ENCODE results near the gene WWC2. TPM values are rescaled to one million over a fixed set of nuclear protein-coding genes. Genes with fewer than 3 reads are reported as not detected.

WWC2 gene
- total RNA-seq, 1 experiment from 2014 or later, result 80.3 TPM

DNA sequence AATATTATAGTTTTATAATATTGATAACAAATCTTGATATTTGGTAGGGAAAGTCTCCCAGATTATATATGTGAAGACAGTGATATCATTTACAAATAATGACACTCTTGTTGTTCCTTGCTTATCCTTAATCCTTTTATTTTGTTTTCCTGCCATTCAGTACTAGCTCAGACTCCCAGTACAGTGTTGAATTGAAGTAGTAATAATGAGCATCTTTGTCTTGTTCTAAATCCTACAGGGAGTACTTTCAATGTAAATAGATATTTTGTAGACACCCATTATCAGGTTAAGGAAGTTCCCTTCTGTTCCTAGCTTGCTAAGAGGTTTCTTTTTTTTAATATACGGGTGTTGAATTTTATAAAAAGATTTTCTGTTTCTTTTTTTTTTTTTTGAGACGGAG is 33.0 kb downstream of the WWC2 start:
- Histone ChIP-seq H3K4me1 (ENCODE audit: control insufficient read depth, insufficient read depth, low read length) (peaks cover 24% of the 10 kb centered on the region), H3K4me3 (ENCODE audit: low read depth in 2 of 2, low read length in 2 of 2) (no peak overlapping the region), H3K27me3 (ENCODE audit: control insufficient read depth, insufficient read depth, low read length) (no peaks in the 10 kb centered on the region), H3K27ac (ENCODE audit: low read length) (no peak overlapping the region), H3K36me3 (ENCODE audit: control insufficient read depth, insufficient read depth, low read length) (no peaks in the 10 kb centered on the region), H3K9me3 (ENCODE audit: control insufficient read depth, insufficient read depth, low read depth, low read length) (no peaks in the 10 kb centered on the region)
- no peak for TF ChIP-seq CTCF (IDR thresholded peaks at IDR 0.05)
- no peak for TF ChIP-seq SIN3A (IDR thresholded peaks at IDR 0.05; ENCODE audit: borderline replicate concordance, insufficient read depth, low read depth, low read length)
- TF ChIP-seq POLR2AphosphoS5 (IDR thresholded peaks at IDR 0.05; ENCODE audit: low read depth, low read length), result no peak
- TF ChIP-seq, protein P1, sequence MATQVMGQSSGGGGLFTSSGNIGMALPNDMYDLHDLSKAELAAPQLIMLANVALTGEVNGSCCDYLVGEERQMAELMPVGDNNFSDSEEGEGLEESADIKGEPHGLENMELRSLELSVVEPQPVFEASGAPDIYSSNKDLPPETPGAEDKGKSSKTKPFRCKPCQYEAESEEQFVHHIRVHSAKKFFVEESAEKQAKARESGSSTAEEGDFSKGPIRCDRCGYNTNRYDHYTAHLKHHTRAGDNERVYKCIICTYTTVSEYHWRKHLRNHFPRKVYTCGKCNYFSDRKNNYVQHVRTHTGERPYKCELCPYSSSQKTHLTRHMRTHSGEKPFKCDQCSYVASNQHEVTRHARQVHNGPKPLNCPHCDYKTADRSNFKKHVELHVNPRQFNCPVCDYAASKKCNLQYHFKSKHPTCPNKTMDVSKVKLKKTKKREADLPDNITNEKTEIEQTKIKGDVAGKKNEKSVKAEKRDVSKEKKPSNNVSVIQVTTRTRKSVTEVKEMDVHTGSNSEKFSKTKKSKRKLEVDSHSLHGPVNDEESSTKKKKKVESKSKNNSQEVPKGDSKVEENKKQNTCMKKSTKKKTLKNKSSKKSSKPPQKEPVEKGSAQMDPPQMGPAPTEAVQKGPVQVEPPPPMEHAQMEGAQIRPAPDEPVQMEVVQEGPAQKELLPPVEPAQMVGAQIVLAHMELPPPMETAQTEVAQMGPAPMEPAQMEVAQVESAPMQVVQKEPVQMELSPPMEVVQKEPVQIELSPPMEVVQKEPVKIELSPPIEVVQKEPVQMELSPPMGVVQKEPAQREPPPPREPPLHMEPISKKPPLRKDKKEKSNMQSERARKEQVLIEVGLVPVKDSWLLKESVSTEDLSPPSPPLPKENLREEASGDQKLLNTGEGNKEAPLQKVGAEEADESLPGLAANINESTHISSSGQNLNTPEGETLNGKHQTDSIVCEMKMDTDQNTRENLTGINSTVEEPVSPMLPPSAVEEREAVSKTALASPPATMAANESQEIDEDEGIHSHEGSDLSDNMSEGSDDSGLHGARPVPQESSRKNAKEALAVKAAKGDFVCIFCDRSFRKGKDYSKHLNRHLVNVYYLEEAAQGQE (IDR thresholded peaks at IDR 0.05; ENCODE audit: insufficient read depth in 1 of 2, low read depth in 2 of 2, low read length in 1 of 2), result no peak
- TF ChIP-seq TCF7L2 (IDR thresholded peaks at IDR 0.05; ENCODE audit: low read depth, low read length), result no peak
- POLR2A ChIA-PET, result no interaction called here
- in situ Hi-C loops (cut with HindIII; ENCODE audit: low pct_unique_long_range_greater_than_20kb, low sequenced_read_pairs) (no loop called here), intact Hi-C loops (cut with micrococcal nuclease; ENCODE audit: unreplicated experiment) (no loop called here)
- DNase-seq (ENCODE audit: low read depth, low spot score), result no peak
- no peak for ATAC-seq
- CTCF ChIA-PET, result no interaction called here
- no TSS peak for BruUV-seq (replicated peaks)

- ATAC-seq (no peak), DNase-seq (ENCODE audit: low read depth, low spot score) (no peak)
- no peak overlapping the region for H3K4me3 ChIP-seq (ENCODE audit: low read depth in 2 of 2, low read length in 2 of 2)
- TF ChIP-seq CTCF (IDR thresholded peaks at IDR 0.05), result no peak
- TF ChIP-seq POLR2AphosphoS5 (IDR thresholded peaks at IDR 0.05; ENCODE audit: low read depth, low read length), result no peak
- TF ChIP-seq TCF7L2 (IDR thresholded peaks at IDR 0.05; ENCODE audit: low read depth, low read length), result no peak
- TF ChIP-seq, protein P1 (IDR thresholded peaks at IDR 0.05; ENCODE audit: insufficient read depth in 1 of 2, low read depth in 2 of 2, low read length in 1 of 2), result no peak
- POLR2A ChIA-PET, result no interaction called here
- CTCF ChIA-PET, result no interaction called here
- no TSS peak for BruUV-seq (replicated peaks)
- no peaks in the 10 kb centered on the region for H3K27me3 ChIP-seq (ENCODE audit: control insufficient read depth, insufficient read depth, low read length)
- no peak overlapping the region for H3K27ac ChIP-seq (ENCODE audit: low read length)
- no peaks in the 10 kb centered on the region for H3K36me3 ChIP-seq (ENCODE audit: control insufficient read depth, insufficient read depth, low read length)
- peaks cover 24% of the 10 kb centered on the region for H3K4me1 ChIP-seq (ENCODE audit: control insufficient read depth, insufficient read depth, low read length)
- intact Hi-C loops (cut with micrococcal nuclease; ENCODE audit: unreplicated experiment) (no loop called here), in situ Hi-C loops (cut with HindIII; ENCODE audit: low pct_unique_long_range_greater_than_20kb, low sequenced_read_pairs) (no loop called here)
- H3K9me3 ChIP-seq (ENCODE audit: control insufficient read depth, insufficient read depth, low read depth, low read length), result no peaks in the 10 kb centered on the region
Measured at GRCh38 chr4:183132865-183133264, 33.8 kb downstream of the WWC2 start.
